ENCODE measurements around the gene MAG. TPM values are rescaled to one million over a fixed set of nuclear protein-coding genes. Genes with fewer than 3 reads are reported as not detected.

The MAG gene
- total and polyA plus RNA-seq, 2 of the 13 experiments (the other 11 are each of a cell fraction or from before 2014, with no cell fraction given) = 0.20 to 1.3 TPM

- no peak; the same call in 1 of the 2 replicates for TF ChIP-seq THAP9 (CRISPR knock-in tag; IDR thresholded peaks at IDR 0.05; ENCODE audit: borderline replicate concordance)
- no peak for TF ChIP-seq MZF1 (CRISPR knock-in tag; IDR thresholded peaks at IDR 0.05; ENCODE audit: borderline replicate concordance)
- TF ChIP-seq KDM1A (CRISPR knock-in tag; IDR thresholded peaks at IDR 0.05) = no peak
- no peak for TF ChIP-seq NBN (conservative IDR thresholded peaks at IDR 0.05)
- no peak for TF ChIP-seq ZSCAN30 (CRISPR knock-in tag; IDR thresholded peaks at IDR 0.05)
- TF ChIP-seq UBTF (CRISPR knock-in tag; IDR thresholded peaks at IDR 0.05) = peak; percentile 57
- no peak for TF ChIP-seq ZNF646 (CRISPR knock-in tag; IDR thresholded peaks at IDR 0.05)
- no peak for TF ChIP-seq BCLAF1 (IDR thresholded peaks at IDR 0.05)
- 0 out of 2 replicates have a peak, but pooled peaks have one; percentile 23 for TF ChIP-seq ZNF710 (CRISPR knock-in tag; IDR thresholded peaks at IDR 0.05; ENCODE audit: borderline replicate concordance)
- TF ChIP-seq ZNF12 (CRISPR knock-in tag; IDR thresholded peaks at IDR 0.05) = no peak
- no peak for TF ChIP-seq ISL2 (CRISPR knock-in tag; IDR thresholded peaks at IDR 0.05)
- no peak for TF ChIP-seq ATM (IDR thresholded peaks at IDR 0.05; ENCODE audit: borderline replicate concordance)
These were observed 24.6 kb upstream of the MAG start (continued) for GRCh38 chr19:35267353-35267817.
